MM.1S (cell line): ENCODE results near the gene MARCHF9.

Experiments used
- EZH2 ChIP-seq: fragments of 300-600 bp; sonication (generic); optimal IDR thresholded peaks from 2 replicates; pipeline ENCODE3; 2017; ENCODE audit warnings: low read depth, mild to moderate bottlenecking, antibody characterized with exemption, low read length, mixed read lengths
- TF ChIP-seq, protein P1 (sequence below): fragments of 300-600 bp; sonication (generic); IDR thresholded peaks from 2 replicates; pipeline ENCODE4 v1.5.1; 2016; ENCODE audit warnings: antibody characterized with exemption, low read length, mixed read lengths

DNA sequence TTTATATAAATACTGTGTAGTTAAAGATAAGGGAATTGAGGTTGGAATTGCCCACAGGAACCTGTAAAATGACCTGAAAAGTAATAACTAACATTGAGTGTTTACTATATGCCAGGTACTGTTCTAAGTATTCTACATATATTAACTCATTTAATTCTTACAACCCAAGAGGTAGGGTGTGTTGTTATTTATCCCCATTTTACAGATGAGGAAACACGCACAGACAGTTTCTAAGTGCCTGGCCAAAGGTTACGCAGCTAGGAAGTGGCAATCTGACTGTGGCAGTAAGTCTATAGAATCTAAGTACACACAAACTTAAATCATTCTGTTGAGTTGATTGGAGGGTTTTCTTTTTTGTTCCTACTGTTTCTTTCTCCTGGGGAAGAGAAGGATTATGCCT lies 11.1 kb upstream of the MARCHF9 start:
- no peak for TF ChIP-seq EZH2
- TF ChIP-seq, protein P1, sequence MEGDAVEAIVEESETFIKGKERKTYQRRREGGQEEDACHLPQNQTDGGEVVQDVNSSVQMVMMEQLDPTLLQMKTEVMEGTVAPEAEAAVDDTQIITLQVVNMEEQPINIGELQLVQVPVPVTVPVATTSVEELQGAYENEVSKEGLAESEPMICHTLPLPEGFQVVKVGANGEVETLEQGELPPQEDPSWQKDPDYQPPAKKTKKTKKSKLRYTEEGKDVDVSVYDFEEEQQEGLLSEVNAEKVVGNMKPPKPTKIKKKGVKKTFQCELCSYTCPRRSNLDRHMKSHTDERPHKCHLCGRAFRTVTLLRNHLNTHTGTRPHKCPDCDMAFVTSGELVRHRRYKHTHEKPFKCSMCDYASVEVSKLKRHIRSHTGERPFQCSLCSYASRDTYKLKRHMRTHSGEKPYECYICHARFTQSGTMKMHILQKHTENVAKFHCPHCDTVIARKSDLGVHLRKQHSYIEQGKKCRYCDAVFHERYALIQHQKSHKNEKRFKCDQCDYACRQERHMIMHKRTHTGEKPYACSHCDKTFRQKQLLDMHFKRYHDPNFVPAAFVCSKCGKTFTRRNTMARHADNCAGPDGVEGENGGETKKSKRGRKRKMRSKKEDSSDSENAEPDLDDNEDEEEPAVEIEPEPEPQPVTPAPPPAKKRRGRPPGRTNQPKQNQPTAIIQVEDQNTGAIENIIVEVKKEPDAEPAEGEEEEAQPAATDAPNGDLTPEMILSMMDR: no peak
